GM21737 (cell line): Measurements from ENCODE around the gene TBC1D21.

Source experiments
- ATAC-seq: cut with Tn5 transposase; IDR thresholded peaks from one replicate; pipeline ENCODE4 v1.9.1; 2021; ENCODE audit warnings: mild to moderate bottlenecking, moderate library complexity; ENCODE audit not compliant: unreplicated experiment

Gene TBC1D21, protein sequence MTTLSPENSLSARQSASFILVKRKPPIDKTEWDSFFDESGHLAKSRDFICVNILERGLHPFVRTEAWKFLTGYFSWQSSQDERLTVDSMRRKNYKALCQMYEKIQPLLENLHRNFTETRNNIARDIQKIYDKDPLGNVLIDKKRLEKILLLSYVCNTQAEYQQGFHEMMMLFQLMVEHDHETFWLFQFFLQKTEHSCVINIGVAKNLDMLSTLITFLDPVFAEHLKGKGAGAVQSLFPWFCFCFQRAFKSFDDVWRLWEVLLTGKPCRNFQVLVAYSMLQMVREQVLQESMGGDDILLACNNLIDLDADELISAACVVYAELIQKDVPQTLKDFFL

GRCh38 chr15:73873456-73873855 is at the start of gene TBC1D21:
TBC1D21 (plus strand) TSS chr15:73873564; CDS start chr15:73873710, 146 bp downstream.
- ATAC-seq: no peak

DNA sequence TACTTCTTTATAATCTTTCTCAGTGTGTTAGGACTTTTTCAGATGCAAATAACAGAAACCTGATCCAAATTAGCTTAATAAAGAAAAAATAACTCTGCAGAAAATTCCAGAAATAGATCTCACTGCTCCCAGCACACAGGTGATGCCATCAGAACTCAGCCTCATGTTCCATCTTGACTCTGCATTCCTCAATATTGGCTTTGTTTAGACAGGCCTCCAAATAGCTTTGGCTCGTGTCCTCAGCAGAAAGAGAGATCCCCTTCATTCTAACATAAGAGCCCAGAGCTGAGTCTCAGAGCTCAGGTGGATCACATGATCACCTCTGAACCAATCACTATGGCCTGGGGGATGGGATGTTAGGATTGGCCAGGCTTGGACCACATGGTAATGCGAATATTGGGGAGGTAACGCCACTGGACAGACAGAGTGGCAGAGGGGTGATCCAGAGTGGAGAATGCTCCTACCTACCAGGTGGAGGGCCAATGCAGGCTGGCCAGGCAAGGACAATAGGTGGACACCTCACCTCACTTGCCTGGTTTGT is 46.6 kb upstream of the TBC1D21 start:
- ATAC-seq: no peak

- no peak for ATAC-seq
Observed at GRCh38 chr15:73829523-73829922, 43.8 kb upstream of the TBC1D21 start.

GRCh38 chr15:73832657-73833056 is 40.7 kb upstream of the TBC1D21 start:
- ATAC-seq: no peak

DNA sequence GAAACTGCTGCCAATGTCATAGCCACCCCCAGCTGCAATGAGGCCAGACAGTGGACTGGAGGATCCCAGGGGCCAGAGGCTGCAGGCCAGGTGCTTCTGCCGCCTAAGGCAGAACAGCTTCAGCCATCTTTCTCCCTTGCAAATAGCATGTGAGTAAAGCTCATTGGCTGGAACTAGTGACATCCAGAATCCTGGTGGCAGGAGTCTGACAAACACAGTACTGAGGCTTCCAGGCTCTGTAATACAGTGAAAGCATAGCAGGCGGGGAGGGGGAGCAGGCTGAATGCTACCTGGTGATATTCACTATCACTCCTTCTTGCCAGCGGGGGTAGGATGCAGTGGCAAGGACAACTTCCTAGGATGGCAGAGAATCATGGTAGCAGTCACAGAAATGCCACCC is 36.5 kb upstream of the TBC1D21 start:
- ATAC-seq: no peak

DNA sequence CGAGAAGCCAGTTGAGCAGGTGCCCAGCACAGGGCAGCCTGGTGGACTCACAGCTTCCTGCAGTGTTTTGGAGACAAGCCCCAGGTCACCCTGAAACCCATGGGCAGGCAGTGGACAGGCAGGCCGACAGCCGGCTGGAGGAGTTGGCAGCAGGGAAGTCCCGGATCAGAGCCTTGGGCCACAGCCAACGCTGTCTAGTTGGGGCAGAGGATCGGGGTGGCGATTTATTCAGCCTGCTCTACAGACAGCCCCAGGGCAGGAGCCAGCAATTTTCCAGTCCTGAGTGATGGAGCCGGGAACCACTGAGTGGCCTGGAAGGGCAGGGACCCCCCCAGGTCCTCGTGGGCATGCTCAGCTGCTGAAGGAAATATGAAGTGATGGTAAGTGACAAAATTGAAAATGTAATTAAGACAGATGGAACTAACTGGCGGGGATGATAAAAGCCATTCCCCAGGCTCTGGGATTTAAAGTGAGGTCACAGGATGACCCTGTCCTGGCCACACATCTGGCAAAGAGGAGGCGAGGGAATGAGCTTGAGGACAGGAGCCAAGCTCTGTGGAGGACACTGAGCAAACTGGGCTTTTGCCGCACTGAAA is 34.4 kb upstream of the TBC1D21 start:
- ATAC-seq: no peak

DNA sequence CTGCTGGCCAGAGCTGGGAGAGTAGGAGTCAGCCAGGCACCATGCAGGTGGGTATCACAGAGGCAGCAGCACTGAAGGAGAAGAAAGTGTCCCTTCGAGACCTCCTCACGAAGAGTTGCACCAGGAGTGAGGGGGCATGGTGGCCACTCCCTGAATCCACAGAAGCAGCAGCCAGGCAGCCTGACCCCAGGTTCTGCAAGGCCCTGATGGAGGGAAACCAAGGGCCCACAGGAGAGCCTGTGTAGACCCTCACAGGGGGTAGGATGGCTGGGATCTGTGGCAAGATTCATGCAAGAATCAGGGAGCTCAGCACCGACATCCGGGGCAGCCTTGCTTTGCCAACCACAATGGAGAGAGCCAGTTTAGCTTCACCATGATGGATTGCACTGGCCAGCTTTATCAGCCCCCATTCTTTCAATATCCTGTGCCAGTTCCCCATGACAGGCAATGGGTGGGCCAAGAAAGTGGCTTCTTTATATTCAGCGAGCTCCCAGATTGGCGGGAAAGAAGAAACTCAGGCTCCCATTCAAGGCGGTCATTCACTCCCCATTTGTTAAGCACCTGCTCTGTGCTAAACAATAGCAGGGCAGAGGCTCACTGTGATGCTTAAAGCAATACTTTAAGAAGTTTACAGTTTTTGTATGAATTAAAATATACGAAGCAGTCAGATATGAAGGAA is 33.5 kb upstream of the TBC1D21 start:
- ATAC-seq: no peak

DNA sequence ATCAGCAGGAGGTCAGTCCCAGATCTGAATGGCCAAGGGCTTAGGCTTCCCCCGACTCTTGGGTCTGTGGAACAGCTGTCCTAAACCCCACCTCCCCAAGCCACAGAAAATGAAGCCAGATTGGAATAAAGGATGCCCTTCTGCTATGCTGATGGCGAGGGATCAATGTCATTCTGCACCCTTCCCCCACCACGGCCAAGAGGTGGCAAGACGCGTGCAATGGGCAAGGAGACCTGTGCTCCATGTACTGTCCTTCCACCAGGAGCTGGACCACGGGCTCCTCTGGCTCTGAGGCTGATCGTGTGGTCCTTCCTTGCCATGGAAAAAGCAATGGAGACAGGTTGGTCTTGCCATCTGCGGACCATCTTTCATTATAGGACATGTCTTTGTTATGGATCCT is 32.6 kb upstream of the TBC1D21 start:
- ATAC-seq: no peak

DNA sequence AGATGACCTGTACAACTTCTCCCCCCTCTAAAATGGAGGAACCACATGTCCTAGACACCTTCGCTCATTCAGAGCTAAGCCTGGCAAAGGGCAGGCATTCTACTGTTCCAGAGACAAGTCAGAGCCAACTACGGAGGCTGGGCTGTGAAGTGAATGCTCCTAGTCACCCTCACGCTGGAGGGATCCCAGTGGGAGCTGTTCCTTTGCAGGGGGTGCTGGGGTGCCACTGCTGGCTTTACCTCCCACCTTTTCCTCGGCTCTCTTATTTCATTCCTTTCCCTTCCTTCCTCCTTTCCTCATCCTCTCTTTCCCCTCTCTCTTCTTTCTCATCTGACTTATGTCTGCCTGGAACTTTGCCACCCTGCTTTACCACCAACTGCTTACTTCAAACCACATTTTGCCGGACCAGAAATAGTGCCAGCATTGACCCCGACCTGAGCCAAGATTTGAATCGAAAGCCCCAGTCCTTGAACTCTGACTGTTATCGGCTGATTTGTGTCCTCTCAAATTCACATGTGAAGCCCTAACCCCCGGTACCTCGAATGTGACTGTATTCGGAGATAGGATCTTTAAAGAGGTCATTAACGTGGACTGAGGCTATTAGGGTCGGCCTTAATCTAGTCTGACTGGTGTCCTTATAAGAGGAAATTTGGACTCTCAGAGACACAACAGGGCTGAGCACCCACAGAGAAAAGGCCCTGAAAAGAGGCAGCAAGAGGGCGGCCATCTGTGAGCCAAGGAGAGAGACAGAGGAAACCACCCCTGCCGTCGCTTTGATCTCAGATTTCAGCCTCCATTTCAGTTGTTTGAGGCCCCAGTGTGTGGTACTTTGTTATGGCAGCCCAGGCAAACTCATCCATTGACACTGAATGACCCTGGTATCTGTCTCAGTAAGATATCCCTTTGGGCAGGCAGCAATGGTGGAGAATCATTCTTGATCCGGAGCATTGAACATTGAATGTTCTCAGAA is 31.3 kb upstream of the TBC1D21 start:
- no peak for ATAC-seq

GRCh38 chr15:73843787-73844186 is 29.6 kb upstream of the TBC1D21 start:
- ATAC-seq: no peak

DNA sequence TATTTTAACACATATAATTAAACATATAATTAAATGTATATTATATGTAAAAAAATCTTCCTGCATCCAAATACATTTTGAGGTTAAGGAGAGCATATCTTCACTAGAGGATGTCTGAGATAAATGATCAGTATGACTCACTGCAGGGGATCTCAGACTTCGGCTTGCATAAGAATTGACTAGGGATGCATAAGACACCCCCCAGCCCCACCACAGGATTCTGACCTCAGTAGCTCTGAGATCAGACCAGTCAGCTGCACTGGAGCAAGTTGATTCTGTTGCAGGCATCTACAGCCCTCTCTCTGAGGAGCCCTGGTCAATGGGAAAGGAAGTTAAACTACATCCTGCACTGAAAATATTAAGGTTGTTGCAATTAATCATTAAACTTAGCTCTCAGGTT is 29.0 kb upstream of the TBC1D21 start:
- no peak for ATAC-seq

DNA sequence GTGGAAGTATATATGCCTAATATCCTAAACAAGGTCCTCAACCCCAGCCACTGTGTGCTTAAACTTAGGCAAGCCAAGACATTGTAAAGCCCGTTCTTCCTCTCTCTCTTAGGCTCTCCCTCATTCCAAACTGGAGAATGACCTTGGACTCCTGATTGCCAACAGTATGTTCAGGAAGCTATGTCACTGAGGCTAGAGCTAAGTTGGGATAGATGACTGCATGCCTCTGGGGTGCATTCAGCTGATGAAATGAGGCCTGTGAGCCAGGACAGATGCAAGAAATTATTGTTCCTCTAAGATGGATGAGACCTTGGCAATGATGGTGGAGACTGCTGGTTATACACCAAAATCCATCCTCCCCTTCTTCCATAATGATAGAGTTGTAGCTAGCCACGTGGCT is 27.9 kb upstream of the TBC1D21 start:
- no peak for ATAC-seq

- ATAC-seq: no peak
Observed at GRCh38 chr15:73845907-73846306, 27.5 kb upstream of the TBC1D21 start.

- no peak for ATAC-seq
Observed at GRCh38 chr15:73849641-73850040, 23.7 kb upstream of the TBC1D21 start.

DNA sequence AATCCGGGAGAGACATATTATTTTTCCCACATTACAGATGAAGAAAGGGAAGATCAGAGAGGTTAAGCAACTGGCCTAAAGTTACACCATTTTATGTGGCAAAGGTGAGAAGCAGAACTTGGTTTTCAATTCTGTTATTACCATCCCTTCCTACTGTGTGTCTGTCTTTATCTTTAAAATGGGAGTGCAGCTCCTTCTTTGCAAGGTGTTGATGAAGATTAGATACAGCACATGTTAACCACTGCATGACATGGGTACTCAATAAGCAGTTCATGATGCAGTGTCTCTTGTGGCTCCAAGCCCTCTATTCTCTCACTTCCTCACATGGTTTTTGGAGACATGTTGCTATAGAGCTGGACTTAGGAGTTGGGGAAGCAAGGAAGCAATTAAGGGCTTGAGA is 23.1 kb upstream of the TBC1D21 start:
- ATAC-seq: no peak

DNA sequence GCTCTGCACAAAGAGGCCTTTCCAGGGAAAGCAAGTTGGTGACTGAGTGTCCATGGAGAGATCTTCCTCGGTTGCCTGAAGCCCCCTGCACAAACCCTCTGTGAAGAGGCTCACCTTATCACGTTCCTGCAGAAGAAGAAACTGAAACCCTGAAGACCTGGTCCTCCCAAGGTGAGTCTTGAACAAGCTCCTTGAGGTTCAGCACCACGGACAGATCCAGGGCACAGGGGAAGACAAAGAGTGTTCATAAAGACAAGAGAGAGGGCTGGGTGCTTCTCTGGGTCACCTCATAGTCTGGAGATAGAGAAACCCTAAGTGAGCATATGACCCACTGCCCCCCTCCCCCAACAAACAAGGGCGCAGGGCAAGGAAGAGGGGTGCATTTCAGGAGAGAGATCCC is 21.7 kb upstream of the TBC1D21 start:
- no peak for ATAC-seq

- no peak for ATAC-seq
Observed at GRCh38 chr15:73852507-73852906, 20.9 kb upstream of the TBC1D21 start.

DNA sequence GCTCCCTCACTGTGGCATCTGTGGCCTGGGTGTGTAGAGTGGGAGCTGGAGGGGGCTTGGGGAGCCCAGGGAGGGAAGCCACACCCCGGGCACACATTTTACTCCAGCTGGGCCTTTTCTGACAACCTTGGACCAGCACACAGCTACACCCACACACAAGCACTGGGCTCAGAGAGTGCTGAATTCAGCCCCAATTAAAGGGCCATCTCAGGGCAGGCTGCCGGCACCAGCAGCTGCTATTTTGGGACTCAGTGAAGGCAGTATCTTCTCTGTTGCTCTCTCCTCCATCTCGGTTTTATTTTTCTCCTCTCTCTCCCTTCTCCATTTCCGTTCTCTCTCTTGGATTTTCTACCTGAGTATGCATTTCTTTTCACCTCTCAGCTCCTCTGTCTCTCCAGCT is 19.1 kb upstream of the TBC1D21 start:
- ATAC-seq: no peak

DNA sequence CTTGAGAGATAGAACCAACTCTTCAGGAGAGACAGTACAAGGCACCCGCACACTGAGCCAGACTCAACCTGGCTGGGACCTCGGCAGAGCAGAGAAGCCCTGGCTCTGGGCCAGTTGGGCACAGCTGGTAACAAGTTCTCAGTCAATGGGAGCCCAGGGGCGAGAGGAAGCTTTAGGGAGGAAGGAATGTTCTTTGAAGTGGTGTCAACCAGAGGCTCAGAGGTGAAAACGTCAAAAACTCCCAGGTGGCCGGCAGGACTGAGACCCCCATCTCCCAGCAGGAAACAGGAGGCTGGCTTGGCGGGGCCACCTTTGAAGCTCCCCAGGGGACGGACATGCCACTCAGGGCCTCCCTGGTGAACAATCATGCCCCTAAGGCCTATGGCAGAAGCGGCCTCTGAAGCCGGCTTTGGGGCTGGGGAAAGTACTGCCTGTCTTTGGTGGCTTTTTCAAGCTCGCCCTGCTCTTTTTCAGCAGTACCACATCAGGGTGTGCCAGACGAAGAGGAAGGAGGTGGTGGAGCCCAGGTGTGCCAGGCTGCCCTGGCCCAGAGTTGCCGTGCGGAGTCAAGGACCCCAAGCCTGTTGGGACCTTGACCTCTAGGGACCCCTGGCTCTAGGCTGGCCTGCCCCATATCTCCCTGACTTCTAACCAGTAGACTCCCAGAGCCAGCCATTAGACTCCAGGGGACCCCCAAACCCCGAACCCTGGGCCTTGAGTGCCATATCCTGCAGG is 16.7 kb upstream of the TBC1D21 start:
- no peak for ATAC-seq
